Activated CD4-positive, alpha-beta T cell treated with anti-CD3 and anti-CD28 coated beads, Interleukin-2, amount 10 ng/mL, durations not matched to agents 7 days and 5 days (primary cell): ENCODE measurements around the gene WDR27. TPM values are rescaled to one million over a fixed set of nuclear protein-coding genes. Genes with fewer than 3 reads are reported as not detected.

Source experiments
- CTCF ChIA-PET: fragments of 350-600 bp; sonication (Branson Sonifier 250); formaldehyde crosslinking; loops from one replicate; lab custom pipeline; 2021; ENCODE audit warnings: antibody characterized with exemption; lab: Charles Lee
- POLR2A ChIA-PET: fragments of 350-600 bp; sonication (Branson Sonifier 250); formaldehyde crosslinking; loops from one replicate; lab custom pipeline; 2021; ENCODE audit warnings: antibody characterized with exemption; lab: Charles Lee
- DNase-seq: peaks from one replicate; pipeline ENCODE4 v3.0.0-alpha.2; 2020
- H3K27ac Mint-ChIP-seq: one replicate; pipeline ENCODE4 v1.8.0; 2021; ENCODE audit warnings: mild to moderate bottlenecking, moderate library complexity, mixed read lengths
- H3K27me3 Mint-ChIP-seq: one replicate; pipeline ENCODE4 v1.8.0; 2021; ENCODE audit warnings: mixed read lengths
- H3K36me3 Mint-ChIP-seq: one replicate; pipeline ENCODE4 v1.8.0; 2021; ENCODE audit warnings: low read depth, mixed read lengths
- H3K4me1 Mint-ChIP-seq: one replicate; pipeline ENCODE4 v1.8.0; 2021; ENCODE audit warnings: mixed read lengths
- H3K4me3 Mint-ChIP-seq: one replicate; pipeline ENCODE4 v1.8.0; 2021; ENCODE audit warnings: mild to moderate bottlenecking, moderate library complexity, mixed read lengths
- H3K9me3 Mint-ChIP-seq: one replicate; pipeline ENCODE4 v1.8.0; 2021; ENCODE audit warnings: mixed read lengths
- total RNA-seq, 2 experiments: library from RNA; stranded (reverse); gene quantifications; one replicate each; pipeline ENCODE4 v1.2.3, GENCODE V29; 2021

Gene WDR27
- total RNA-seq, 2 experiments from 2014 or later: 18.1 to 21.9 TPM

- POLR2A ChIA-PET: no interaction called here
- Mint-ChIP-seq H3K36me3 (no peaks in the 10 kb centered on the region), H3K4me3 (no peak overlapping the region), H3K27me3 (no peaks in the 10 kb centered on the region), H3K4me1 (no peaks in the 10 kb centered on the region), H3K27ac (no peak overlapping the region), H3K9me3 (no peaks in the 10 kb centered on the region)
- DNase-seq: no peak
- CTCF ChIA-PET: no interaction called here
Measured at GRCh38 chr6:169641461-169642085, 60.3 kb downstream of the WDR27 start.

DNA sequence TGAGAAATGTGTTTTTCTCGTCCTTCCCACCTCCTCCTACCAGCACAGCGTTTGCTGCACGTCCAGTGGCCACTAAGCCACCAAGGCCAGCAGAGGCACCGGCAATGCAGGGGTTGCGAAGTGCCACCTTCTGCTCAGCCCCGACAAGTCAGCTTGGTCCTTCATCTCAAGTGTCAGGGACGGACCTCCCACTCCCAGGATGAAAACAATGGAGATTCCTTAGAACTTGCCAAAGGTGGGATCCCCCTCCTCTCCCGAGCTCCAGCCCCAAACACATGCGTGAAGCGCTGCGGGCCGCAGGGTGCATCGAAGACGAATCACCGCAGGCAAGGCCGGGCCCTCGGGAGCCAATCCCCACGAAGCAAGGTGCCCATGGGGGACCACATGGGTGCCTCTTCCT is 60.8 kb downstream of the WDR27 start:
- Mint-ChIP-seq H3K4me3 (no peak overlapping the region), H3K9me3 (no peaks in the 10 kb centered on the region), H3K27me3 (no peaks in the 10 kb centered on the region), H3K27ac (no peak overlapping the region), H3K36me3 (no peaks in the 10 kb centered on the region), H3K4me1 (no peaks in the 10 kb centered on the region)
- DNase-seq: no peak
- CTCF ChIA-PET: interaction anchor here (1.0 kb wide), 1 partner anchor 19 kb away, joined by 3 read pairs; no protein-coding TSS in a partner anchor
- POLR2A ChIA-PET: no interaction called here

GRCh38 chr6:169640351-169640852 is 61.4 kb downstream of the WDR27 start:
- no peak for DNase-seq
- H3K27ac Mint-ChIP-seq: no peak overlapping the region
- ChIA-PET CTCF (interaction anchor here (1.0 kb wide), 1 partner anchor 18 kb away, joined by 3 read pairs; no protein-coding TSS in a partner anchor), POLR2A (no interaction called here)
- no peaks in the 10 kb centered on the region for H3K36me3 Mint-ChIP-seq
- H3K9me3 Mint-ChIP-seq: no peaks in the 10 kb centered on the region
- no peaks in the 10 kb centered on the region for H3K27me3 Mint-ChIP-seq
- no peak overlapping the region for H3K4me3 Mint-ChIP-seq
- H3K4me1 Mint-ChIP-seq: no peaks in the 10 kb centered on the region

- Mint-ChIP-seq H3K4me3 (no peak overlapping the region), H3K27ac (no peak overlapping the region), H3K4me1 (no peaks in the 10 kb centered on the region), H3K27me3 (no peaks in the 10 kb centered on the region), H3K36me3 (no peaks in the 10 kb centered on the region), H3K9me3 (no peaks in the 10 kb centered on the region)
- DNase-seq: no peak
- ChIA-PET CTCF (no interaction called here), POLR2A (no interaction called here)
Measured at GRCh38 chr6:169639653-169640278, 62.1 kb downstream of the WDR27 start.

GRCh38 chr6:169638915-169639314 is 62.9 kb downstream of the WDR27 start:
- Mint-ChIP-seq H3K27me3 (no peaks in the 10 kb centered on the region), H3K4me1 (no peaks in the 10 kb centered on the region), H3K27ac (no peak overlapping the region), H3K4me3 (no peak overlapping the region), H3K36me3 (no peaks in the 10 kb centered on the region), H3K9me3 (no peaks in the 10 kb centered on the region)
- ChIA-PET CTCF (no interaction called here), POLR2A (no interaction called here)
- no peak for DNase-seq

DNA sequence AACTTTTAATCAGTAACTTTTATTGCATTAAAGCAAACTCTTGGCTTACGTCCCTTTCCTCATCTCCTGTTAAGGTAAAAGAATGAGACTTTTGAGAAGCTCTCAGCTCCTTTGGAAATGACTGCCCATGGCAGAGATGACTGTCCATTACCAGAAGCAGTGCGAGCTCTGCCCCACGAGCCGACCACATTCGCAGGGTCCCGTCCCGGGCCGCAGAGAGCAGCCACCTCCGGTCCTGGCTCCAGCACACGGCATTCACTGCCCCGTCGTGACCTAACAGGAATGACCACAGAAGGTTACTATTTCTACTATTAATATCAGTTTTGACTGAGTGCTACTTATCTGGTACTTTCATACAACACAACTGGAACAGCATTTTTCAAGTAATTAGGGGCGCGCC is 63.4 kb downstream of the WDR27 start:
- POLR2A ChIA-PET: no interaction called here
- CTCF ChIA-PET: no interaction called here
- Mint-ChIP-seq H3K9me3 (no peaks in the 10 kb centered on the region), H3K27ac (no peak overlapping the region), H3K36me3 (no peaks in the 10 kb centered on the region), H3K4me3 (no peak overlapping the region), H3K27me3 (no peaks in the 10 kb centered on the region), H3K4me1 (no peaks in the 10 kb centered on the region)
- no peak for DNase-seq

DNA sequence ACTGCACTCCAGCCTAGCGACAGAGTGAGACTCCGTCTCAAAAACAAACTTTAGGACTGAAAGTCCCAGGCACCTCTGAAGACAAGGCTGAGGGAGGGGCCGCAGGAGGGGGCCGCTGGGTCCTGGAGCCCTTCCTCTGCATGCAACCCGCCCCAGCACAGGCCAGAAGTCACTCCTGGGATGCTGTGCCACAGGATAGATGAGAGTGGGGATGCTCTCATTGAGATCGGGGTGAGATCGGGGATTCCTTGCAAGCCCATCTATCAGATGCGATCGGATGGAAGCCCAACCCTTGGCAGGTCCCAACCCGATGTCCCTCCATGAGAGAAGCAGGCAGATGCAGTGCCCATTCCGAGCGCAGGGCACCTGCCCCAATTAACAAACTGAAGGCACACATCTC is 66.5 kb downstream of the WDR27 start:
- Mint-ChIP-seq H3K27me3 (no peaks in the 10 kb centered on the region), H3K27ac (no peak overlapping the region), H3K4me1 (no peaks in the 10 kb centered on the region), H3K36me3 (peaks cover 2% of the 10 kb centered on the region), H3K9me3 (no peaks in the 10 kb centered on the region), H3K4me3 (no peak overlapping the region)
- DNase-seq: no peak
- ChIA-PET POLR2A (no interaction called here), CTCF (no interaction called here)

DNA sequence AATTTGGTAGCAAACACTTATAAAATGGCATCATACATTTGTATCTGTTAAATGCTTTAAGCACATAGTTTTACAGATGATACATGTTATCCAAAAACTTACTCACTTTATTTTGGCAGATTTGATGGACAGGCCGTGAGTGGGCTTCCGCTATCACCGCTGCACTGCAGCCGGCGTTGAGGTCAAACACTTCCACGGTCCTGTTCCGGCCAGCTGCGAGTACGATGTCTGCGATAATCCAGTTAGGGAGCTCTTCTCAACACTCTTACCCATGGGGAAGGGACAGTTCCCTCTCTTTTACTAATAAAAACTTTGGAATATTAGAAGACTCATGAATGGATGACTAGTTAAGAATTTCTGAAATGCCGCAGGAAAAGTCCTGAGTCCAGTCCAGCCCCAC is 69.0 kb downstream of the WDR27 start:
- Mint-ChIP-seq H3K4me1 (no peaks in the 10 kb centered on the region), H3K27me3 (no peaks in the 10 kb centered on the region), H3K4me3 (no peak overlapping the region), H3K36me3 (peaks cover 2% of the 10 kb centered on the region), H3K9me3 (no peaks in the 10 kb centered on the region), H3K27ac (no peak overlapping the region)
- DNase-seq: no peak
- ChIA-PET POLR2A (no interaction called here), CTCF (no interaction called here)

DNA sequence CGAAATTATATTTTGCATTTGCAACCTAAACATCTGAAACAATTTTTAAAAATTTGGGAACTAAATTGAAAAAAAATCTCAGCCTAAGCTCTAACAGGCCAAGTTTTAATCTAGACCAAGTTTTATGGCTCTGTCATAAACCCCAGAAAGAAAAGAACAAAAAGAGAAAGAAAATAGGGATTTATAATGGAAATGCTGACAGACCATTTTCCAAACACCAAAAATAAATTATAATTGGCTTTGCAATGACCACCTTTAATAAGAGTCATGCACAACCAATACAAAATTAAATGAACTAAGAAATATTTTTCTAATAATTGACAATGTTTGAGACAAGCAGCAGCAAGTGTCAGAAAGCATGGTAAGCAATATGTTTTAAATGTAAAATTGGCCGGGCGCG is 72.6 kb downstream of the WDR27 start:
- Mint-ChIP-seq H3K36me3 (peaks cover 2% of the 10 kb centered on the region), H3K9me3 (no peaks in the 10 kb centered on the region), H3K27ac (no peak overlapping the region), H3K4me3 (no peak overlapping the region), H3K4me1 (no peaks in the 10 kb centered on the region), H3K27me3 (no peaks in the 10 kb centered on the region)
- CTCF ChIA-PET: no interaction called here
- POLR2A ChIA-PET: no interaction called here
- DNase-seq: no peak

DNA sequence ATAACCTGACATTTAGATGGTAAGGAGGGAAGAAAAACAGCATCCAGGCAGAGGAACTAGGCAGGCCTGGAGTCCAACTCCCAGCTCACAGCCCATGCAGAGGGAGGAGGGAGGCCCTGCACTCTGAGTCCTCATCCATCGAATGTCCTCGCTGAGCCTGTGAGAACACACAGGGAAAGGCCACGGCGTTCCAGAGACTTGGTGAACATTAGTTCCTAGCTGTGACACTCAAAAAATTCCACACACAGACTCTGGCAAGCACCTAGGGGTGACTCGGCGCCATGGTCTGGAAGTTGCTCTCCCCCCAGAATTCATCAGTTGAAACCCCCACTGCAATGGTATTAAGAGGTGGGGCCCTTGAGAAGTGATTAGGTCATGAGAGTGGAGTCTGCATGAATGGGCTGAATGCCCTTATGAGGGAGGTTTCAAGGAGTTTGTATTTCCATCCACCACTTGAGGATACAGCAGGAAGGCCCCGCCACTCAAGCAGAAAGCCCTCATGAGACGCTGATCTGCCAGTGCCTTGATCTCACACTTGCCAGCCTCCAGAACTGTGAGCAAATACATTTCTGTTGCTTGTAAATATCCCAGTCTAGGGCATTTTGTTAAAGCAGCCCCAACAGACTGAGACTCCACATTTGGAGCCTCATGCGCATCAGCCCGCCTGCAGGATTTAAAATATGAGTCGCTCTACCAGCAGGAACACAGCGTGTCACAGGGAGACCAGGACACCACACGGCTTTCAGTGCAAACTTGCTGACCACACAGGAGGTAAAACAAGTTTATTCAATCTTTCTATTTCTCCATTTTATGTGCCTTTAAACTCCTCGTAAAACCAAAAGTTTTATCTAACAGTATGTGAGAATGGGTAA is 73.9 kb downstream of the WDR27 start:
- Mint-ChIP-seq H3K27me3 (no peaks in the 10 kb centered on the region), H3K27ac (no peak overlapping the region), H3K36me3 (peaks cover under 1% of the 10 kb centered on the region), H3K4me1 (no peaks in the 10 kb centered on the region), H3K9me3 (no peaks in the 10 kb centered on the region), H3K4me3 (no peak overlapping the region)
- no peak for DNase-seq
- CTCF ChIA-PET: no interaction called here
- POLR2A ChIA-PET: no interaction called here

GRCh38 chr6:169626649-169627048 is 75.2 kb downstream of the WDR27 start:
- H3K9me3 Mint-ChIP-seq: no peaks in the 10 kb centered on the region
- no peak for DNase-seq
- no peaks in the 10 kb centered on the region for H3K27me3 Mint-ChIP-seq
- no peaks in the 10 kb centered on the region for H3K4me1 Mint-ChIP-seq
- H3K4me3 Mint-ChIP-seq: no peak overlapping the region
- no peaks in the 10 kb centered on the region for H3K36me3 Mint-ChIP-seq
- ChIA-PET POLR2A (no interaction called here), CTCF (no interaction called here)
- H3K27ac Mint-ChIP-seq: no peak overlapping the region

- Mint-ChIP-seq H3K4me3 (no peak overlapping the region), H3K27me3 (no peaks in the 10 kb centered on the region), H3K27ac (no peak overlapping the region), H3K9me3 (peaks cover 4% of the 10 kb centered on the region), H3K36me3 (no peaks in the 10 kb centered on the region), H3K4me1 (no peaks in the 10 kb centered on the region)
- DNase-seq: no peak
- ChIA-PET CTCF (no interaction called here), POLR2A (no interaction called here)
Measured at GRCh38 chr6:169626169-169626568, 75.7 kb downstream of the WDR27 start.

GRCh38 chr6:169625376-169625775 is 76.5 kb downstream of the WDR27 start:
- Mint-ChIP-seq H3K4me1 (no peaks in the 10 kb centered on the region), H3K36me3 (no peaks in the 10 kb centered on the region), H3K27me3 (no peaks in the 10 kb centered on the region), H3K4me3 (no peak overlapping the region), H3K9me3 (peaks cover 5% of the 10 kb centered on the region), H3K27ac (no peak overlapping the region)
- ChIA-PET POLR2A (no interaction called here), CTCF (no interaction called here)
- DNase-seq: no peak
